ENCODE measurements around the gene PGAM2.

Gene PGAM2

DNA sequence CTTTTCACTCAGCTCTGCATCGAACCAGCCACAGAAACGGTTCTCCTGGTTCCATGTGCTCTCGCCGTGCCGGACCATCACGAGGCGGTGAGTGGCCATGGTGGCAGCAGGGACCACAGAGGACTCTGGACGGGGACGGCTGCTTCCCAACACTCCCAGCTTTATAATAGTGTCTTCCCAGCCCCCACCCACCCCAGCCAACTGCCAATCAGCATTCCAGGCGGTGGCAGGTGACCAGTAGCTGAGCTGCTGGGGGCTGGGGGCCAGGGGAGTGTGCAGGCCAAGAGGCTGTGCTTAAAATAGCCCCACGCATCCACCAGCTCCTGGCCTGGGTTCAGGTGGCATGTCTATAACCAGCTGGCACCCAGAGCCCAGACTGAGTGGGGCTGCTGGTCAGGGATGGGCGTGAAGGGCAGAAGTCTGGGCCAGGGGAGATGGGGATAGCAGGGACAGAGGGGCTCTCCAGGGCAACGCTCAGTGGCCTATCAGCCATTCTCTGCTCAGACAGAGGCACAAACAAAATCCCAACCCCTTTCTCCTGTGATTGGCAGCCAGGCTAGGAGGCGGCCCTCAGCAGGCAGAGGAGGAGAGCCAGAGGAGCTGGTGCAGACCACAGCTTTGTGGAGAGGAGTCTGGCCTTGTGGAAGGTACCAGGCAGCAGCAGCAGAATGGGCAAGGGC, at the start of gene PGAM2:
TSS of gene PGAM2 (minus strand) at position 137 of the 680 bp plus-strand sequence. CDS start at position 99, 38 bp downstream.
- Histone ChIP-seq H3K27ac (peak within 1 kb of the TSS; percentile 19 to 35), H3K4me3 (peak within 1 kb of the TSS; percentile 46)
- peak; percentile 85 for DNase-seq (ENCODE audit: low spot score)
- TF ChIP-seq, protein P1, sequence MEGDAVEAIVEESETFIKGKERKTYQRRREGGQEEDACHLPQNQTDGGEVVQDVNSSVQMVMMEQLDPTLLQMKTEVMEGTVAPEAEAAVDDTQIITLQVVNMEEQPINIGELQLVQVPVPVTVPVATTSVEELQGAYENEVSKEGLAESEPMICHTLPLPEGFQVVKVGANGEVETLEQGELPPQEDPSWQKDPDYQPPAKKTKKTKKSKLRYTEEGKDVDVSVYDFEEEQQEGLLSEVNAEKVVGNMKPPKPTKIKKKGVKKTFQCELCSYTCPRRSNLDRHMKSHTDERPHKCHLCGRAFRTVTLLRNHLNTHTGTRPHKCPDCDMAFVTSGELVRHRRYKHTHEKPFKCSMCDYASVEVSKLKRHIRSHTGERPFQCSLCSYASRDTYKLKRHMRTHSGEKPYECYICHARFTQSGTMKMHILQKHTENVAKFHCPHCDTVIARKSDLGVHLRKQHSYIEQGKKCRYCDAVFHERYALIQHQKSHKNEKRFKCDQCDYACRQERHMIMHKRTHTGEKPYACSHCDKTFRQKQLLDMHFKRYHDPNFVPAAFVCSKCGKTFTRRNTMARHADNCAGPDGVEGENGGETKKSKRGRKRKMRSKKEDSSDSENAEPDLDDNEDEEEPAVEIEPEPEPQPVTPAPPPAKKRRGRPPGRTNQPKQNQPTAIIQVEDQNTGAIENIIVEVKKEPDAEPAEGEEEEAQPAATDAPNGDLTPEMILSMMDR (IDR thresholded peaks at IDR 0.05): no peak

DNA sequence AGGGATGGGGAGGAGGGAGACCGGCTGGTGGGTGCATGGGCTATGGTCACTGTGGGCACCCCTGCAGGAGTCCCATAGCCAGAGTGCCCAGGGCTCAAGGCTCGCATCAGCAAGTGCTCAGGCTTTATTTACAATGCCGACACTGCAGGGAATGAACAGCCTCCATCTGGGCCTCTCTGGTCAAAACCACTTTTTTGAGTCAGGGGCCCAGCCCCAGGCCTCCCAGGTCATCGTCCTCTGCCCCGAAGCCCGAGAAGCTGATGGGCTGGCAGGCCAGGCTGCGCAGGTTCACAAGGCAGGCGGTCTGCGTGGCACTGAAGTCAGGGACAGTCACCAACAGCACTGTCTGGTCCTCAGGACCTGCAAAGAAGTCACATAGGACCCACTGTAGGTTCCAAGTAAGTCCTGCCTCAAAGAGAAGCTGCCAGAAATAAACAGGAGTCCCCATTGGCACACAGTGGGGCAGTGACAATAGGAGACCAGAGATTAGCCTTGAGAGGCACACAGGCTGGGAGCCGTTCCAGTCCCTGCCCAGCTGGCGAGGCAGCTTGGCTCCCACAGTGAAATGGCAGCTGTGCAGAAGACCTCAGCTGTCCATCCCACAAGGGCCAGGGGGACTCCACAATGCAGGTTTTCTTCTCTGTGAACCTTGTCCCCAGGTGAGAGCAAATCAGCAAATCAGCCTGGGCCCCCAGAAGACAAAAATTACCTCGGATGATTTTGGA, 49.4 kb upstream of the PGAM2 start:
- H3K27ac ChIP-seq: peak overlapping the region in 1 of 2 donors; percentile 99
- DNase-seq (ENCODE audit: low spot score): no peak
- no peak overlapping the region for H3K4me3 ChIP-seq
- TF ChIP-seq, protein P1 (IDR thresholded peaks at IDR 0.05): no peak

DNA sequence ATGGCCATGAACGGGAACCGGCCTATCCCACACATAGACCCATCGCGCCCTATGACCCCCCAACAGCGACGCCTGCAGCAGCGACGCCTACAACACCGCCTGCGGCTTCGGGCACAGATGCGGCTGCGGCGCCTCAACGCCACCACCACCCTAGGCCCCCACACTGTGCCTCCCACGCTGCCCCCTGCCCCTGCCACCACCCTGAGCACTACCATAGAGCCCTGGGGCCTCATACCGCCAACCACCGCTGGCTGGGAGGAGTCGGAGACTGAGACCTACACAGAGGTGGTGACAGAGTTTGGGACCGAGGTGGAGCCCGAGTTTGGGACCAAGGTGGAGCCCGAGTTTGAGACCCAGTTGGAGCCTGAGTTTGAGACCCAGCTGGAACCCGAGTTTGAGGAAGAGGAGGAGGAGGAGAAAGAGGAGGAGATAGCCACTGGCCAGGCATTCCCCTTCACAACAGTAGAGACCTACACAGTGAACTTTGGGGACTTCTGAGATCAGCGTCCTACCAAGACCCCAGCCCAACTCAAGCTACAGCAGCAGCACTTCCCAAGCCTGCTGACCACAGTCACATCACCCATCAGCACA, 48.5 kb upstream of the PGAM2 start:
- no peak for DNase-seq (ENCODE audit: low spot score)
- no peak overlapping the region for H3K4me3 ChIP-seq
- TF ChIP-seq, protein P1 (IDR thresholded peaks at IDR 0.05): no peak
- peak overlapping the region in 1 of 2 donors; percentile 99 for H3K27ac ChIP-seq

DNA sequence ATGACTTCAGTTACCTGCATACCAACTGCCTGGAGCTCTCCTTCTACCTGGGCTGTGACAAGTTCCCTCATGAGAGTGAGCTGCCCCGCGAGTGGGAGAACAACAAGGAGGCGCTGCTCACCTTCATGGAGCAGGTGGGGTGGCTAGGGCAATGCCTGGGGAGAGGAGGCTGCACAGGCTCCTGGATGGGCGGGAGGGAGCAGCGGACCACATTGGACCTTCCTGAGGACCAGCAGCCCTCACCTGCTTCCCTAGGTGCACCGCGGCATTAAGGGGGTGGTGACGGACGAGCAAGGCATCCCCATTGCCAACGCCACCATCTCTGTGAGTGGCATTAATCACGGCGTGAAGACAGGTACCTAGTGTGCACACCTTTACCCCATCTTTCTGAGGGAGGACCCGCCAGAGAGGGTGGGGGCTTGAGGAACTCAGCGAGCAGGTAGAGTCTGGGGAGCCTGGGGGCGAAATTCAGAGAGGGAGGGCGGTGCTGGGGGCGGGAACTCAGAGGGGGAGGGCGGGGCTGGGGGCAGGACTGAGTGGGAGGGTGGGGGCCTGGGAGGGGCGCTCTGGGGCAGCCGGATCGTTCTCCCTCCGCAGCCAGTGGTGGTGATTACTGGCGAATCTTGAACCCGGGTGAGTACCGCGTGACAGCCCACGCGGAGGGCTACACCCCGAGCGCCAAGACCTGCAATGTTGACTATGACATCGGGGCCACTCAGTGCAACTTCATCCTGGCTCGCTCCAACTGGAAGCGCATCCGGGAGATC, 47.8 kb upstream of the PGAM2 start:
- TF ChIP-seq, protein P1 (IDR thresholded peaks at IDR 0.05): no peak
- H3K4me3 ChIP-seq: peak overlapping the region; percentile 5
- H3K27ac ChIP-seq: peak overlapping the region; percentile 27 to 99
- no peak for DNase-seq (ENCODE audit: low spot score)

DNA sequence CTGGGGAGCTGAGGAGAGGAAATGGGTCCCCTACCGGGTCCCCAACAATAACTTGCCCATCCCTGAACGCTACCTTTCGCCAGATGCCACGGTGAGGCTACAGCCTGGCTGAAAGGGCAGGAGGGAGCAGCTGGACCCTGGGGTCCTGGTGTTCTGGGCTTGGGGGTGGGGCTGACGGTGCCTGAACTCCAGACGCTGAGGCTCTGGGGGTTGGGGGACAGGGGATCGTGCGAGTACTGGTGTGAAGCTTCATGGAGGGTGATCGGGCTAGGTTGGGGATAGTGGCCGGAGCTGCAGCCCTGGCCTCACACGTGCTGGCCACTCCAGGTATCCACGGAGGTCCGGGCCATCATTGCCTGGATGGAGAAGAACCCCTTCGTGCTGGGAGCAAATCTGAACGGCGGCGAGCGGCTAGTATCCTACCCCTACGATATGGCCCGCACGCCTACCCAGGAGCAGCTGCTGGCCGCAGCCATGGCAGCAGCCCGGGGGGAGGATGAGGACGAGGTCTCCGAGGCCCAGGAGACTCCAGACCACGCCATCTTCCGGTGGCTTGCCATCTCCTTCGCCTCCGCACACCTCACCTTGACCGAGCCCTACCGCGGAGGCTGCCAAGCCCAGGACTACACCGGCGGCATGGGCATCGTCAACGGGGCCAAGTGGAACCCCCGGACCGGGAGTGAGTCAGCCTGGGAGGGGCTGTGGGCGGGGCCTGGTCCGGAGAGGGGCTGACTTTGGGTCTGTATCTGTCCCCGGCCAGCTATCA, 47.0 kb upstream of the PGAM2 start:
- Histone ChIP-seq H3K4me3 (peak overlapping the region; percentile 5), H3K27ac (peak overlapping the region; percentile 27 to 99)
- no peak for DNase-seq (ENCODE audit: low spot score)
- TF ChIP-seq, protein P1 (IDR thresholded peaks at IDR 0.05): no peak

DNA sequence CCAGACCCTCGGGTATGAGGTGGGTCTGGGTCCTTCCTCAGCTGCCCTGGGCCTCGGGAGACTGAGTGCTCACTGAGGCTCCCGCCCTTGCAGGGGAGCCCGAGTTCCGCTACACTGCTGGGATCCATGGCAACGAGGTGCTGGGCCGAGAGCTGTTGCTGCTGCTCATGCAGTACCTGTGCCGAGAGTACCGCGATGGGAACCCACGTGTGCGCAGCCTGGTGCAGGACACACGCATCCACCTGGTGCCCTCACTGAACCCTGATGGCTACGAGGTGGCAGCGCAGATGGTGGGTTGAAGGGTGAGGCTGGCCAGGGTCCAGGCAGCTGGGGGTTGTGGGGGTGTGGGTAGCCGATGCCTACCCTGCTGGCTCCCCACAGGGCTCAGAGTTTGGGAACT, 46.4 kb upstream of the PGAM2 start:
- TF ChIP-seq, protein P1 (IDR thresholded peaks at IDR 0.05): no peak
- H3K27ac ChIP-seq: peak overlapping the region; percentile 27 to 99
- no peak overlapping the region for H3K4me3 ChIP-seq
- DNase-seq (ENCODE audit: low spot score): no peak

Measured in coronary artery (tissue), 2 donors.